IMR-90 (cell line): ENCODE data around the gene TM9SF4.

ENCODE experiments used
- CEBPB ChIP-seq: IDR thresholded peaks from 2 replicates; pipeline ENCODE4 v1.6.1; 2012; ENCODE audit warnings: low read depth, low read length, improper control_type of control experiment
- CTCF ChIP-seq: conservative IDR thresholded peaks from 2 replicates; pipeline ENCODE4 v1.5.1; 2012; ENCODE audit warnings: mild to moderate bottlenecking, low read depth, low read length, improper control_type of control experiment
- POLR2A ChIP-seq: IDR thresholded peaks from 2 replicates; pipeline ENCODE4 v1.6.1; 2012; ENCODE audit warnings: mild to moderate bottlenecking, low read depth, low read length
- RAD21 ChIP-seq: IDR thresholded peaks from 2 replicates; pipeline ENCODE4 v1.6.1; 2012; ENCODE audit warnings: low read length, improper control_type of control experiment
- RCOR1 ChIP-seq: IDR thresholded peaks from 2 replicates; pipeline ENCODE4 v1.6.1; 2012; ENCODE audit warnings: mild to moderate bottlenecking, low read length, improper control_type of control experiment; ENCODE audit not compliant: insufficient replicate concordance
- USF2 ChIP-seq: fragments of 150-350 bp; IDR thresholded peaks from 2 replicates; pipeline ENCODE4 v1.6.1; 2017; ENCODE audit warnings: mild to moderate bottlenecking, antibody characterized with exemption, low read length, low read depth

- TF ChIP-seq CTCF (no peak), CEBPB (peak; percentile 53; the same call in 1 of the 2 replicates), USF2 (no peak), RCOR1 (no peak), POLR2A (no peak), RAD21 (no peak)
Measured at GRCh38 chr20:32205110-32205842, 95.8 kb downstream of the TM9SF4 start.
